ENCODE results near the gene SIK3.
A peak's percentile ranks its signal among the peaks of the same experiment; 100 is the strongest.

Gene SIK3

DNA sequence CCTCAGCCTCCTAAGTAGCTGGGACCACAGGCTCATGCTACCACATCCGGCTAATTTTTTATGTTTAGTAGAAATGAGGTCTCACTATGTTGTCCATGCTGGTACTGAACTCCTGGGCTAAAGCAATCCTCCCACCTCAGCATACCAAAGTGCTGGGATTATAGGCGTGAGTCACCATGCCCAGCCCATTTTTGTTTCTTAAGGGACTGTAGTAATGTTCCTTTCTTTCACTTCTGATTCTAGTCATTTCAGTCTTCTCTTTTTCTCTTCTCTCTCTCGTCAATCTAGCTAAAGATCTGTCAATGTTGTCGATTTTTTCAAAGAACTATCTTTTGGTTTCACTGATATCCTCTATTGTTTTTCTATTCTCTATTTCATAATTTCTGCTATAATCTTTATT is 149.8 kb downstream of the SIK3 start:
- no peak overlapping the region for H3K4me3 ChIP-seq (ENCODE audit: low read depth, low read length)
- TF ChIP-seq, protein P1, sequence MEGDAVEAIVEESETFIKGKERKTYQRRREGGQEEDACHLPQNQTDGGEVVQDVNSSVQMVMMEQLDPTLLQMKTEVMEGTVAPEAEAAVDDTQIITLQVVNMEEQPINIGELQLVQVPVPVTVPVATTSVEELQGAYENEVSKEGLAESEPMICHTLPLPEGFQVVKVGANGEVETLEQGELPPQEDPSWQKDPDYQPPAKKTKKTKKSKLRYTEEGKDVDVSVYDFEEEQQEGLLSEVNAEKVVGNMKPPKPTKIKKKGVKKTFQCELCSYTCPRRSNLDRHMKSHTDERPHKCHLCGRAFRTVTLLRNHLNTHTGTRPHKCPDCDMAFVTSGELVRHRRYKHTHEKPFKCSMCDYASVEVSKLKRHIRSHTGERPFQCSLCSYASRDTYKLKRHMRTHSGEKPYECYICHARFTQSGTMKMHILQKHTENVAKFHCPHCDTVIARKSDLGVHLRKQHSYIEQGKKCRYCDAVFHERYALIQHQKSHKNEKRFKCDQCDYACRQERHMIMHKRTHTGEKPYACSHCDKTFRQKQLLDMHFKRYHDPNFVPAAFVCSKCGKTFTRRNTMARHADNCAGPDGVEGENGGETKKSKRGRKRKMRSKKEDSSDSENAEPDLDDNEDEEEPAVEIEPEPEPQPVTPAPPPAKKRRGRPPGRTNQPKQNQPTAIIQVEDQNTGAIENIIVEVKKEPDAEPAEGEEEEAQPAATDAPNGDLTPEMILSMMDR (IDR thresholded peaks at IDR 0.05; ENCODE audit: insufficient read depth, low read depth, low read length, missing control alignments) = no peak
- peak; percentile 32 for DNase-seq (ENCODE audit: low read depth)

DNA sequence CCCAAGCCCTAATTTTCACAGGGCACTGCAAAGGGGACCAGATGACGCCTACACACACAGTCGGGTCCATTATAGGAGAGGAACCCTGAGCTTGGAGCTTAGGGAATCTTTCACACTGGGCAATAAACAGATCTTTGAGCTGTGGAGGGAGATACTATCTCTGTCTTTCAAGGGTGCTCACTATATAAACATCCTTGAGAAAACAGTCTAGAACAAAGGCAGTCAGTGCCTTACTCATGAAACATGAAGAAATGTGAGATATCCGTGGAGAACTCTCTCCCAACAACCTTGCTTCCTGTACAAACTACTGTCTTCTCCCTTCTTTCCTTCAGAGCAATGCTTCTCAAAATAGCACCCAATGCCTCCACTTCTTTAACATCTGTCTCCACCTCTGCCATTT is 151.8 kb downstream of the SIK3 start:
- TF ChIP-seq, protein P1 (IDR thresholded peaks at IDR 0.05; ENCODE audit: insufficient read depth, low read depth, low read length, missing control alignments) = no peak
- no peak for DNase-seq (ENCODE audit: low read depth)
- no peak overlapping the region for H3K4me3 ChIP-seq (ENCODE audit: low read depth, low read length)

DNA sequence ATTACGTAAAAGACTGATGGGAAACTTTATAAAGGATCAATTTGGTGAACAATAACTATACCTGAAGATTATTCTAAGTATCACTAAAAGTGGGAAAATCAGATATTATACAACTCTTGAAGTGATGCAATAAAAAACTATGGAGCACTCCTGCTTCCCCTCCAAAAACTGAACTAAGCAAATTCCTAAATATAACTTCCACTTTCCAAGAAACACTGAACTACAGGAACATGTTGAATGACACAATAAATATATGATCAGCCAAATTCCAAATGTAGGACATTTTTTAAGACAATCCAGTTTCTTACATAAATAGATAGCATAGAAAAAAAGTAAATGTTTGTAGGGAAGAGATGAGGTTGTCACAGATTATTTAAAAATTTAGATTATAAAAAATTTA is 158.7 kb downstream of the SIK3 start:
- H3K4me3 ChIP-seq (ENCODE audit: low read depth, low read length) = no peak overlapping the region
- DNase-seq (ENCODE audit: low read depth) = no peak
- TF ChIP-seq, protein P1 (IDR thresholded peaks at IDR 0.05; ENCODE audit: insufficient read depth, low read depth, low read length, missing control alignments) = no peak

DNA sequence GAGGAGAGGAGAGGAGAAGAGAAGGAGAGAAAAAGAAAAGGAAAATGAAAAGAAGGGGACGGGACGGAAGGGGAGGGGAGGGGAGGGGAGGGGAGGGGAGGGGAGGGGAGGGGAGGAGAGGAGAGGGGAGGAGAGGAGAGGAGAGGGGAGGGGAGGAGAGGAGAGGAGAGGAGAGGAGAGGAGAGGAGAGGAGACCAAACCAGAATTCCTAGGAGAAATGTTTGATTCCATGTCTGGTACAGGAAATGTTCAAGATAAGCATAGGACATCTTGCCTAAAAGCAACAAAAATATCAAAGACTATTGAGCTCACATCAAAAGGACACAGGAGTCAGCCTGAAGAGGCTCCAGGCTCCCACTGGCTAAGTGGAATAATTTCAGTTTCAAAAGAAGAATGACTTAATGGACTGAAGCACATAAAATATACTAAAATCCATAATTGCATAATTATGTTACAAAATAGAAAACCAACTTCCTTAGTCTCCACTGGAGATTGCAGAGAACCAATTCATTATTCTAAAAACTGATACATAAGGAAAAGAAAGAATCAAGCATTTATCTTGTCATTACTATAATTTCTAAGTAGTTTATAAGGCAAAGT is 159.7 kb downstream of the SIK3 start:
- no peak for DNase-seq (ENCODE audit: low read depth)
- TF ChIP-seq, protein P1 (IDR thresholded peaks at IDR 0.05; ENCODE audit: insufficient read depth, low read depth, low read length, missing control alignments) = no peak
- no peak overlapping the region for H3K4me3 ChIP-seq (ENCODE audit: low read depth, low read length)

DNA sequence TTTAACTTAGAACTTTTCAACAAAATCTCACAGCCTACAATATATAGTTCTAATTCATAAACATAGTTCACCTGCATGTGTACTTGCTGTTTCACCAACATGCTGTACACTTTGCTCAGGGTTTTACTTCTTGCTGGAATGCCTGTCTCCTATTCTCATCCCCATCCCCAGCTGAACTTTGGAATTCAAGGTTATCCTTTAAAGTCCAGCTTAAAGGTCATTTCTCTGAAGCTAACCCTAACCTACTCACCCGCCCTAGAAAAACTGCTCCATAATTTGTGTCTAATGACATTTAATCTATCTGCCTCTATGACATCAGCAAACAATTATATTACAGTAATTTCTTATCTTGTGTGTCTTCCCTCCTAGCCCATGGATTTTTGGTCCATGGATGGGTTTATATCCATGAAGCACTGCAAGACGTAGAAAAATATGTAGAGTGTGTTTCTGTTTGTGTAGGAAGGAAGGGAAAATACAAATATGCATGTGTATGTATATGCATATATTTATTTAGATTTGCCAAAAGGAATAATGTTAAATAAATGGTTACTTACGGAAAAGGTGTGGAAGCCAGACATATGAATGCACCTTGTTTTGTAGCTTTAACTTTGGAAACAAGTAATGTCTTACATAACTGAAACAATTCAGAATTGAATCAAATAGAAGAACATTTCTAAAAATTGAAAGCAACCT is 161.3 kb downstream of the SIK3 start:
- H3K4me3 ChIP-seq (ENCODE audit: low read depth, low read length) = no peak overlapping the region
- TF ChIP-seq, protein P1 (IDR thresholded peaks at IDR 0.05; ENCODE audit: insufficient read depth, low read depth, low read length, missing control alignments) = no peak

DNA sequence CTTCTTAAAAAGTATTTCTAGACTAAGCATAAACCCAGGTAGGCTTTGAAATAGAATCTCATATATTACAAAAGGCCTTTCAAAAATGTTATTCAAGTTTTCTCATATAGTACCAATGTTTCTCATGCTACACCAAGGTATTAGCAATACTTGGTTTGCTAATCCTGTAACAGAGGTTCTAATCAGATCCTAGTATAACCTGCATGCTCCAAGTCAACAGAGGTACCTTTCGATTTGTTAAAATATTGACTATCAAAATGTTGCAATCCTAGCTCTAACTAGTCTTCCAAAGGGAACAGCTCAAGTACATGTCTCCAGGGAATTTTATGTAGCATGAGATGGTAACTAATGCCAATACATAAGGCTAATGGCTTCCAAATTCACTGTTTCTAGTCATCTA is 162.7 kb downstream of the SIK3 start:
- TF ChIP-seq, protein P1 (IDR thresholded peaks at IDR 0.05; ENCODE audit: insufficient read depth, low read depth, low read length, missing control alignments) = no peak
- no peak overlapping the region for H3K4me3 ChIP-seq (ENCODE audit: low read depth, low read length)
- DNase-seq (ENCODE audit: low read depth) = no peak

More for the DNA sequence above, 161.3 kb downstream of the SIK3 start:
- DNase-seq (ENCODE audit: low read depth) = no peak

DNA sequence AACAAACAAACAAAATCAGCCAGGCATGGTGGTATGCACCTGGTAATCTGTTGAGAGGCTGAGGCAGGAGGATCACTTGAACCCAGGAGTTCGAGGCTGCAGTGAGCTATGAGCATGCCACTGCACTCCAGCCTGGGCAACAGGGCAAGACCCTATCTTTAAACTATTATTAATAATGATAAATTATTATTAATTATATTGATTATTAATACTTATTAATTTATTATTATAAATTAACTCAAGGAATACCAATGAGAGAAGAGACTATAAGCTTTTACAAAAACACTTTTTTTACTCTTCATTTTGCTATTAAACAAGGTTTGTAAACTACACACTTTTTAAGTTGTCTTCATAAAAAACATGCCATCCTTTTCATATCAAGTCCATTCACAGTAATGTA is 163.1 kb downstream of the SIK3 start:
- TF ChIP-seq, protein P1 (IDR thresholded peaks at IDR 0.05; ENCODE audit: insufficient read depth, low read depth, low read length, missing control alignments) = no peak
- no peak for DNase-seq (ENCODE audit: low read depth)
- H3K4me3 ChIP-seq (ENCODE audit: low read depth, low read length) = no peak overlapping the region
